ENCODE measurements around the gene ZNF605.
"Not testable (repeated sequence)": the region's sequence is repeated elsewhere in the genome, so short reads cannot be mapped to it uniquely, and the experiment has no call there.

ZNF605 gene

DNA sequence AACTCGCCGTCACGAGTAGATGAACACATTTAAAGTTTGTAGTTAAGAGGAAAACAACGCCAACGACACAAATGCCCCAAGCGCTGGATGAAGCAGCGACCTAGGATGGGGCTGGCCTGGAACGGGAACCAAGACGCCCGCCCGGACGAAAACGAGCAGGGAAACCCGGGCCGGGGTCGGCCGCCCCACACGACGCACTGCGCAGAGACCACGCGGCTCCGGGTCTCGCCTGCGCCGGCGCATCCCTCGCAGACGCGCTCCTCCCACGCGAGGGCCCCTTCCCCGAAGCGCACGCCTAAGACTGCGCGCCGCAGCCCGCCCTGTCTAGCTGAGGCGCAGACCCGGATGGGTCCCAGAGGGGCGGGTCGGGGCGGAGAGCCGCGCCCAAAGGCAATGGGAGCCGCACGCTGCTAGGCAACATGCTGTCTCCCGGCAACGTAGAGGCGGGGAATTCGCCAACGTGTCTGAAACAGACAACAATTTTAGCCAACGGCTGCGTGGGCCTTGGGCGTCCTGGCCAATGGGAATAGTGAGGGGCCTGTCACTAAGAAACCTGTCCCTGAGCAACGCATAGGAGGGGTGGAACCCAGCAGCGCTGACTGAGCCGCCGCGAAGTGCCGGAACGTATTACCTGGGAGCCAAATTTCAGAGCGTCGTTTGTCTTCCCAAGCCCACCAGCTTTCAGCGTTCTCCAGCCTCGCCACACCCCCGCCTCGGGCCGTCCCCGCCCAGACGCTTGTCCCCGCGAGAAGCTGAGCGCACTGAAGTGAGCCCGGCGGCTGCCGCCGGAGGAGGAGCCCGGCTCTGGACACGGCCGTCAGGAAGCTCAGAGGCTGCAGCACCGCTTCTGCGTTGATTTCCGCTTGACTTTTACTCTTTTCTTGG is 47.7 kb downstream of the ZNF605 start:
- peak; percentile 99 for DNase-seq (ENCODE audit: low spot score)

DNA sequence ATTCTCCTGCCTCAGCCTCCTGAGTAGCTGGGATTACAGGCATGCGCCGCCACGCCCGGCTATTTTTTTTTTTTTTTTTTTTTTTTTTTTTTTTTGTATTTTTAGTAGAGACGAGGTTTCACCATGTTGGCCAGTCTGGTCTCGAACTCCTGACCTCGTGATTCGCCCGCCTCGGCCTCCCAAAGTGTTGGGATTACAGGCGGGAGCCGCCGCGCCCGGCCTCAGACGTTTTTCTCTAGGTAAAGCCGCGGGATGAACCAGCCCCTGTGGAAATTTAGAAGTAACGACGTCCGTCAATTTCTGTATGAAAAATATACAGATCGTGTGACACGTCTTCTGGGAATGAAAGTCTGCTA is 48.3 kb downstream of the ZNF605 start:
- DNase-seq (ENCODE audit: low spot score): not testable (repeated sequence)

DNA sequence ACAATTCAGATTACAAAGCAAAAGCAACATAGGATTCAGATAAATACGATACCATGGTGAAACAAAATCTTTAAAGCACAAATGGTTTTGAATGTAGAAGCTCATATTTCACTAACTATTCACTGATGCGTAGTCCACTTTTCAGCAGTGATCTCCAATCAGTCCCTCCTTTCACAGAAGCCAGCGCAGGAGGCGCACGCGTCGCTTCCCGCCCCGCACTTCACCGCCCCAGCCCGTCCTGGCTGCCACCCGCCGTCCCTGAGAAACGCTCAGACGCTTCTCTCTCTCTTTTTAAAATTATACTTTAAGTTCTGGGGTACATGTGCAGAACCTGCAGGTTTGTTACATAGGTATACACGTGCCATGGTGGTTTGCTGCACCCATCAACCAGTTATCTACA is 48.9 kb downstream of the ZNF605 start:
- no peak for DNase-seq (ENCODE audit: low spot score)

DNA sequence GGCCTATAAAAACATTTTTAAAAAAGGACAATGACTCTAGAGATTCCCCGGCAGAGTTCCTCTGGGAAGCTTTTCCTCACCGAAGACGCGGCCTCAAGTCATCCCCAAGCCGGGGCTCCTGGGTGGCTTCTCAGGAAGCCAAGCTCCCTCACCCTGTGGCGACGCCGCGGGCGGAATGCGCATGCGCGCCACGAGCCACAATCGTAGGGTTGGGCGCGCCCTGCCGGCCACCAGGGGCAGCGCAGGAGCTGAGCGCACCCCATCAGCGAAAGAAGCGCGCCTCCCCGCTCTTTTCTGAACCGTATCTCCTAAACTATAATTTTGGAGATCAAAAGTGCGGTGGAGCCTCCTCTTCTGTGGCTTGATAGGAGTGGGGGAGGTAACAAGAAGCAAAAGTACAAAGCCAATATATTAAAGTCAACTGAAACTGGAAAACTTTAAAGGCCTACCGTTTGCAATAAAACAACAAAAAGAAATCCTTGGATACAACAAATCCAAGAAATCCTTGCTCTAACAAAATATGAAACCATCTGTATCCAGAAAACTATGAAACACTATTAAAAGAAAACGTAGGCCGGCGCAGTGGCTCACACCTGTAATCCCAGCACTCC is 51.3 kb downstream of the ZNF605 start:
- no peak for DNase-seq (ENCODE audit: low spot score)

DNA sequence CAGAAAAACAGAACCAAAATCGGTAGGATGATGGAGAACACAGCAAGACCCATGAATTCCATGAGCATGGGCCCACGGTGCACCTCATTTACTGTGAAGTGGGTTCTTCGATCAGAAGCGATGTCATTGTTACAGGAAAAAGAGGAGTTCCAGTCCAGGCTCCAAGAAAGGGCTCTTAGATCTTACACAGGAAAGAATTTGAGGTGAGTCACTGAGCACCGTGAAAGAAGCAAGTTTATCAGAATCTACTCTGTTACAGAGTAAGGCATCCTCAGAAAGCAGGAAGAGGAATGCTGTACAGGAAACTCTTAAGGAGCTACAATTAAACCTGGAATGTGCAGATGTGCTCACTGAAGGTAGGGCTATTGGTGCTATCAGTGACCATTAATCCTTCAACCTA is 57.1 kb downstream of the ZNF605 start:
- no peak for DNase-seq (ENCODE audit: low spot score)

DNA sequence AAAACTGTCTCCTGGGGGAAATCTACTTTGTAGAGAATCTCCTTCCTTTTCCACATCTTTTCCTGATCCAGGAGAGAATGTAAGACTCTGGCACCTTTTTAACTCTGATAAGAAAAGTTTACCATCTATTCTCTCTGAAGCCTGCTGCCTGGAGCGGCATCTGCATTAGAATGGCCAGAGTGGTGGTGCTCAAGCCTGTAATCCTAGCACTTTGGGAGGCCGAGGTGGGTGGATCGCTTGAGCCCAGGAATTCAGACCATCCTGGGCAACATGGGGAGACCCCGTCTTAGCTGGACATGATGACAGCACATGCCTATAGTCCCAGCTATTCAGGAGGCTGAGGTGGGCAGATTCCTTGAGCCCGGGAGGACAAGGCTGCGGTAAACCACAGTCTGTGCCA is 67.3 kb downstream of the ZNF605 start:
- DNase-seq (ENCODE audit: low spot score): no peak

DNA sequence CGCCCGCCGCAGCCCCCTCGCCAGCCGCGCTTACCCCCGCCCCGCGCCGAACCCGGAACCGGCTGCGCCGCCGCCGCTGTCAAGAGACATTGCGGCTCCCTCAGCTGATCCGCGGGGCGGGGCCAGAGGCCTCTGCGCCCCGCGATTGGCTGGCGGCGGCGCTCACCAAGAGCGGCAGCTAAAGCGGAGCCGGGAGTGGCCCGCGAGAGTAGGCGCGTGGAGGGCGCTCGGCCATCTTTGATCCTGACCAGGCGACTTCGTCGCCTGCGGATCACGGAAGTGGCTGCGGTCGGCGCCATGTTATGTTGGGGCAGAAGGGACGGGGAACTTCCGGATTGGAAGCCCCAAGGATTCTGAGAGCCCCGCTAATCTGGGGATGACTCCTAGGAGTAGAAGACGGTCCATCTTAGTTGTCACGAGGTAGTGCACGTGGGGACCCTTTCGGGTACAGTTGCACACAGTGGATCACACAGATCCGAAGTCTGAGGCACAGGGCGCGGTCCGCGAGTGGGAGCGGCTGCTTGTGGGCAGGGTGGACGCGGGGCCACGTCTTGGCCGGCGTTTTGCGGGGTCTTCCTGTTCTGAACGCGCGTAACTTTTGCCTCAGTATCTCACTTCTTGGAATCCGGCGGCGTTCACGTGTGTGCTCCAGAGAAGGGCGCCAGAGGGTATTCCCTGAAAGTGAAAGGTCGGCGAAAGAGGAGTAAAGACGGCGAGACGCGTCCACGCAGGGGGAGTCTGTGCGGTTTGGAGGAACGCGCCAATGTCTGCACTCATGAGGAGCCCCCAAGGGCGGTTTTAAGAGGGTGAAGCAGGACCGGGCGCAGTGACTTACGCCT is 68.4 kb downstream of the ZNF605 start, which contains the start of gene CHFR:
Gene CHFR (minus strand): TSS at position 93 of the 839 bp plus-strand sequence. CDS start 277 bp downstream, outside the sequence.
- peak; percentile 98 for DNase-seq (ENCODE audit: low spot score)

DNA sequence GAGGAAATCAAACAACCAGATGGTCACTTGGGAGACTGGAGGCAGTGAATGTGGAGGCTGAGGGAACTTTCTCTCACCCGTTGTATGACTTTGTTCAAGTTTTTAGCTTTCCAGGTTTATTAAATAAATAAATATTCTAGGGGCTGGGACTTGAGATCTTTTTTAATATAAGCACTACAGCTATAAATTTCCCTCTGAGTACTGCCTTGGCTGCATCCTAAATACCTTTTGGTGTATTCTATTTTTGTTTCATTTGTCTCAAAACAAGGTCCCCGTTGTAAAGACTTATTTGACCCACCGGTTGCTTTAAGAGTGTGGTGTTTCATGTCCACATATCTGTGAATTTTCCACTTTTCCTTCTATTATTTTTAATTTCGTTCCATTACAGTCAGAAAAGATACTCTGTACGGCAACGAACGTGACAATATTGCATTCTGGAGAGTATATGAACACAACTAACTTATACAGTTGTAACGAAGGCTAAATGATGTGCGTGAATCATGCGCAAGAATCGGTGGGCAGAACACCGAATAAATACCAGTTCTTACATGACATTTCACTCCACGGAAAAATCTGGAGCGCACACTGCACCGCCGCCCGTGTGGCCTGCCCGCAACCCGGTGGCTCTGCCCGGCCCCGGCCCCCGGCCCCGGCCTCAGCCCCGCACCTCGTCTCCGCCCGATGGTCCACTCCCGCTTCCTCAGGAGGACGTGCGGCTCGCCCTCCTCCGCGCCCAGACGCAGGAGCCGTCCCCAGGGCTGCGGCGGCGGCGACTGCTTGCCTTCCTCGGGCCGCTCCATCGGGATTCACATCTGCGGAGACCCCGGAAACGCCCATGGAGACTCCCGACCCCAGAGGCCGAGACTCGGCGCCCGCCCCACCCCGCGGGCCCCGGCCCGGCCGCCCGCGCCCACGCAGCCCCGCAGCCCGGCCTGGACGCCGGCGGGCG is 69.3 kb downstream of the ZNF605 start:
- DNase-seq (ENCODE audit: low spot score): peak; percentile 65

DNA sequence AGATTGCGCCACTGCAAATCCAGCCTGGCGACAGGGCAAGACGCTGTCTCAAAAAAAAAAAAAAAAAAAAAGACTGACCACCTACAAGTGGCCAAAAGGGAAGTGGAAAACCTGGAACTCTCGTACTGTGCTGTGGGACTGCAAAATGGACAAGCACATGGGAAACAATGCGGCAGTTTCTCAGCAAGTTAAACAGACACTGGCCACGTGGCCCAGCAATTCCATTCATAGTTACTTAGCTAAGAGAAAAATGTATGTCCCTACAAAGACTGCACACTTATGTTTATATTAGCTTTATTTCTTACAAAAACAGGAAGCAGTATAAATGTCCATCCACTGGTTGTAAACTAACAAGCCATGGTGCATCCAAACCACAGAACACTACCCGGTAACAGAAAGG is 74.3 kb downstream of the ZNF605 start:
- DNase-seq (ENCODE audit: low spot score): no peak

DNA sequence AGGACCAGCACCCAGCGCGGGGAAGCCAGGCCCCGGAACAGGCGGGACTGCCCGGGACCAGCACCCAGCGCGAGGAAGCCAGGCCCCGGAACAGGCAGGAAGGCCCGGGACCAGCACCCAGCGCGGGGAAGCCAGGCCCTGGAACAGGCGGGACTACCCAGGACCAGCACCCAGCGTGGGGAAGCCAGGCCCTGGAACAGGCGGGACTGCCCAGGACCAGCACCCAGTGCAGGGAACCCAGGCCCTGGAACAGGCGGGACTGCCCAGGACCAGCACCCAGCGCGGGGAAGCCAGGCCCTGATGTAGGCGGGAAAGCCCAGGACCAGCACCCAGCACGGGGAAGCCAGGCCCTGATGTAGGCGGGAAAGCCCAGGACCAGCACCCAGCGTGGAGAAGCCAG is 81.5 kb downstream of the ZNF605 start:
- DNase-seq (ENCODE audit: low spot score): not testable (repeated sequence)

DNA sequence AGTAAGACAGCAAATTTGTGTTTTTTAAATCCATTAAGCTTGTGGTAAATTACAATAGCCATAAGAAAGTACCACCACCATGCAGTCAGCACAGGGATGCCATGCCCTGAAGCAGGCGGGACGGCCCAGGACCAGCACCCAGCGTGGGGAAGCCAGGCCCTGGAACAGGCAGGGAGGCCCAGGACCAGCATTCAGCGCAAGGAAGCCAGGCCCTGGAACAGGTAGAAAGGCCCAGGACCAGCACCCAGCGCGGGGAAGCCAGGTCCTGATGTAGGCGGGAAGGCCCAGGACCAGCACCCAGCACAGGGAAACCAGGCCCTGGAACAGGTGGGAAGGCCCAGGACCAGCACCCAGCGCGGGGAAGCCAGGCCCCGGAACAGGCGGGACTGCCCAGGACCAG is 81.9 kb downstream of the ZNF605 start:
- no peak for DNase-seq (ENCODE audit: low spot score)

DNA sequence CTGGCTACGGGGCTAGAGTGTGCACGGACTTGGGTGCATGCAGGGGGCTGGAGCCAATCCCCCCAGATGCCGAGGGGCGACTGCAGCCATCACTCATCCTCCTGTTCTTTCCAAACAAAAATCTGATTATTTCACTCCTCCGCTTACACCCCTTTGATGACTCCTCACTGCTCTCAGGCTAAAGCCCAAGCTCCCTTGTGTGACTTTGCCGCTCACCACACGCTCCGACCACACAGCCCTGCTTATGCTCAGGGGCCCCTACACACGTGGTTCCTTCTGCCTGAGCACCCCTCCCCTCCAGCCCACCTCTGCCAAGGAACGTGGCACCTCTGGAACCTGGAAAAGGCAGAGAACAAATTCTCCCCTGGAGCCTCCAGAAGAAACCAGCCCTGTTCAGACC is 82.4 kb downstream of the ZNF605 start:
- no peak for DNase-seq (ENCODE audit: low spot score)

DNA sequence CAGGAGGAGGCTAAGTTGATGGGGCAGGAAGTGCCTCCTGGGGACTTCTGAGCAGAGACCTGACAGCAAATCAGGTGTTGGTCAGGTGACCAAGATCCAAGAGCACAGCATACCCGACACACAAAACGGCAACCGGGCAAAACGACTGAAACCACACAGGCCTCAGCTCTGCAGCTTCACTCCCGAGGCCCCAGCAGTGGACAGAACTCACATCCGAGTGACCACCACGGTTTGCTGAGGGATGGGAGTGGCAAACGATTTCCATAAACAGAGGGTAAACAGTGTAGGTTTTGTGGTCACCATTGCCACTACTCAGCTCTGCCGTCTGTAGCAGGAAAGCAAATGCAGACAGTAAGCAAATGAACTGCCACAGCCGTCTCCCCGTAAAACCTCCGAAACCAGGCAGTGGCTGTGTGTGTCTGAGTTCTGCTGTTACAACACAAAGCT is 83.1 kb downstream of the ZNF605 start:
- no peak for DNase-seq (ENCODE audit: low spot score)

DNA sequence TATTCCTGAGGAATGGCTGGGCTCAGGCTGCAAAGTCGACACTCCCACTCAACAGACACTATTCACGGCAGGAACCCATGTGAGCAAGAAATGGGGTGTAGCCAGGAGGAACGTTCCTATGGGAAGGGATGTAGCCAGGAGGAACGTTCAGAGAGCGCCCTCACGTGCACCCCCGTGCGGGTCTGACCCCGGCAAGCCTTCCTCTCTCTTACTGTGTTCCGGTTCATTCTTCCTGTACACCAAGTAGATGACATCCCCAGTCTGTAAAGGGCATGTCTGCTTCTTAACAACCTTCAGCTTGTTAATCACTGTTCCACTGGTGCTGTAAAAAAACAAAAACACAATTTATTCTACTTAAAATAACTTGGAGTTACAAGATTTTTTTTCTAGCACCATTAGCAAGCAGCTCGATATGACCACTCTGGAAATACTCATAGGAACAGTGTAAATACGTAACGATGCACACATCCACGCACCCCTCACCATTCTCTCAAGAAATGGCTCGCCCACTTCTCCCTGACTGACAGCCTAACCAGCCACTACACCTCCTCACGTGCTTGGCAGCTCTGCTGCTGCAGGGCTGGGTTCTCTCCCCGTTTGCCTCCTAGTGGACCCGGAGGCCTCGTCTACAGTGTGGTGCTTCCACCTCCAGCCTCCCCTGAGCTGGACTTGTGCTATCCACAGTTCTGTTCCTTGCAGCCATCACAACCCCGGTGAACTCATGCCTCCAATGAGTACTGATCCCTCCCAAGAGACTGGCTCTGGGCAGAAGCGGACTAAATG is 83.8 kb downstream of the ZNF605 start:
- DNase-seq (ENCODE audit: low spot score): no peak

DNA sequence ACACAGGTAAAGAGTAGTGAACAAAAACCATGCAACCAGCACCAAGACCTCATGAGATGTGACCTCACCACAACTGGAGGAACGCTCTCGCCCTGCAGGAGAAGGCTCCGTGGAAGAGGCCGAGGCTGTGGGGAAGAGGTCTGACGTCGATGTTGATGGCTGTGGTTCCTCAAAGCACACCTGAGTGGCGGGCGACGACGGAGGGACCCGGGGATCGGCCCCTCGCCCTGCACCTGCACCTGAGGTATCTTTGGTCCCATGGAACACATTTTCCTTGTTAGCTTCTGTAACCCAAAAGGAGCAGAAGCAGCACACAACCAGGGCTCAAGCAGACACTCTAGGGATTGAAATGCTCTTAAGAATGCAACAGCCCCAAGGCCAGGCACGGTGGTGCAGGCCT is 86.6 kb downstream of the ZNF605 start:
- no peak for DNase-seq (ENCODE audit: low spot score)

Small RNAs within 50 kb of the gene (small RNA-seq; reads per million reads assigned to genes)
- gene RNU4ATAC12P: 0.05 to 0.27 reads per million in 2 experiments
